ENCODE data around the gene PARK7.

Gene PARK7

GRCh38 chr1:8025671-8026144 is 64.2 kb downstream of the PARK7 start:
- TF ChIP-seq, protein P1, sequence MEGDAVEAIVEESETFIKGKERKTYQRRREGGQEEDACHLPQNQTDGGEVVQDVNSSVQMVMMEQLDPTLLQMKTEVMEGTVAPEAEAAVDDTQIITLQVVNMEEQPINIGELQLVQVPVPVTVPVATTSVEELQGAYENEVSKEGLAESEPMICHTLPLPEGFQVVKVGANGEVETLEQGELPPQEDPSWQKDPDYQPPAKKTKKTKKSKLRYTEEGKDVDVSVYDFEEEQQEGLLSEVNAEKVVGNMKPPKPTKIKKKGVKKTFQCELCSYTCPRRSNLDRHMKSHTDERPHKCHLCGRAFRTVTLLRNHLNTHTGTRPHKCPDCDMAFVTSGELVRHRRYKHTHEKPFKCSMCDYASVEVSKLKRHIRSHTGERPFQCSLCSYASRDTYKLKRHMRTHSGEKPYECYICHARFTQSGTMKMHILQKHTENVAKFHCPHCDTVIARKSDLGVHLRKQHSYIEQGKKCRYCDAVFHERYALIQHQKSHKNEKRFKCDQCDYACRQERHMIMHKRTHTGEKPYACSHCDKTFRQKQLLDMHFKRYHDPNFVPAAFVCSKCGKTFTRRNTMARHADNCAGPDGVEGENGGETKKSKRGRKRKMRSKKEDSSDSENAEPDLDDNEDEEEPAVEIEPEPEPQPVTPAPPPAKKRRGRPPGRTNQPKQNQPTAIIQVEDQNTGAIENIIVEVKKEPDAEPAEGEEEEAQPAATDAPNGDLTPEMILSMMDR (IDR thresholded peaks at IDR 0.05; ENCODE audit: extremely low read depth, insufficient read depth, missing control alignments) = no peak
- in situ Hi-C loops (cut with MboI; ENCODE audit: low pct_unique_long_range_greater_than_20kb, low sequenced_read_pairs, unreplicated experiment) = no loop called here

DNA sequence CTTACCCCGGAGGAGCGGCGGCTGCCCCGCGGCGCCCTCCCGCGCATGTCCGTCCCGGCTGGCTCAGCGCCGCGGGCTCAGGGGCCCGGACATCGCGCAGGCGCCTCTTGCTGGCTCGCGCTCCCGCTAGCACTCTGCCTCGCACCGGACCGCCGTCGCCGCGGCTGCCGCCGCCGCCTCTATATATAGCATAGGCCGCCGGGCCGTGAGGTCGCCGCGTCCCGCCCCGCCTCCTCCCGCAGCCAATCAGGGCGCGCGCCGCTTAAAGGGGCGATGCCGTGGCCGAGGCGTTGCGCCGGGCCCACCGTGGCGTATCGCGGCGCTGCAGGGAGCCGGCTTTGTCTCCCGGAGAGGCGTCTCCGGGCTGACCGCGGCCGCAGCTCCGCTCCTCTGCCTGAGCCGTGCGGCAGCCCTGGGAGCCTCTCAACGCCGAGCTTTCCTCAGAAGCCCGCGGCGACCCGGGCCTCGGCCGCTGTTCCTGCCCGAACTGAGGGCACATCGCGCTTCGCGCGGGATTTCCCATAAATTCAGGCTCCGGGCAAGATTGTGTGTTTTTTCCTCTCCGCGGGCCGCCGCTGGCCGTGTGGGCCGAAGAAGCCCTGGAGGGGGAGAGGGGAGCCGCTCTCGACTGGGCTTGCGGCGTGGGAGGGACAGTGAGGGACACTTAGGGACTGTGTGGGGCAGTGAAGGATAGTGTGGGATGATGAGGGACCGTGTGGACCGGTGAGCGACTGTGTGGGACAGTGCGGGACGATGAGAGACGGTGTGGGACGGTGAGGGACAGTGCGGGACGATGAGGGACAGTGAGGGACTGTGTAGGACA is 64.9 kb downstream of the PARK7 start, which contains the start of gene ERRFI1:
ERRFI1 (minus strand) TSS at position 157 of the 823 bp plus-strand sequence. CDS start 10,690 bp downstream, outside the sequence.
- peak; percentile 95 for DNase-seq (ENCODE audit: low spot score)
- TF ChIP-seq, protein P1 (IDR thresholded peaks at IDR 0.05; ENCODE audit: extremely low read depth, insufficient read depth, missing control alignments) = no peak
- in situ Hi-C loops (cut with MboI; ENCODE audit: low pct_unique_long_range_greater_than_20kb, low sequenced_read_pairs, unreplicated experiment) = no loop called here

More at GRCh38 chr1:8025671-8026144, 64.2 kb downstream of the PARK7 start:
- peak; percentile 8 for DNase-seq (ENCODE audit: low spot score)

DNA sequence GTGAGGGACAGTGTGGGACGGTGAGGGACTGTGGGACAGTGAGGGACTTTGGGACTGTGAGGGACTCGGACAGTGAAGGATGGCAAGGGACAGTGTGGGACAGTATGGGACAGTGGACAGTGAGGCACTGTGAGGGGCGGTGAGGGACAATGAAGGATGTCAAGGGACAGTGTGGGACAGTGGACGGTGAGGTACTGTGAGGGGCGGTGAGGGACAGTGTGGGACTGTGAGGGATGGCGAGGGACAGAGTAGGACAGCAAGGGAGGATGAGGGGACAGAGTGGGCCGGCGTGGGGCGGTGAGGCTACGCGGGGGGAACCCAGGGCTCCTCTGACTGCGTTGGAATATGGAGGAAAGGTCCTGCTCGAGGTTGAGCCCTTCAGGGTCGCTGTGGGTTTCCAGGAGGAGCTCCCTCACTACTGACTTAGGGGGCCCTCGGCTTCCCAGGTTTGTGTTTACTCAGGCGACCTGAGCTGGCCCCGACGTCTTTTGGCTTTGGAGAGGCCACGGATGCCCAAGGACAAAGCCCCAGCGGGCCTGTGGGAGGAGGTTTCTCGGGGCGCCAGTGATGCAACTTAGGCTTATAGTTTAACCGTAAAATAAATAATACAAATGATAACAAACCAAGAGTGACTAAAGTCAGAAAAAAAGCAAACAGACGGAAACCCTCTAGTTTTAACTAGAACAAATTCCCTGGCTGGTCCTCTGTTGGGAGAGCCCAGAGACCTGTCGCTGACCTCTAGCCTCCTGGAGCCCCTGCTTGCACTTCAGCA is 65.7 kb downstream of the PARK7 start:
- TF ChIP-seq, protein P1 (IDR thresholded peaks at IDR 0.05; ENCODE audit: extremely low read depth, insufficient read depth, missing control alignments) = no peak
- in situ Hi-C loops (cut with MboI; ENCODE audit: low pct_unique_long_range_greater_than_20kb, low sequenced_read_pairs, unreplicated experiment) = no loop called here
- no peak for DNase-seq (ENCODE audit: low spot score)

DNA sequence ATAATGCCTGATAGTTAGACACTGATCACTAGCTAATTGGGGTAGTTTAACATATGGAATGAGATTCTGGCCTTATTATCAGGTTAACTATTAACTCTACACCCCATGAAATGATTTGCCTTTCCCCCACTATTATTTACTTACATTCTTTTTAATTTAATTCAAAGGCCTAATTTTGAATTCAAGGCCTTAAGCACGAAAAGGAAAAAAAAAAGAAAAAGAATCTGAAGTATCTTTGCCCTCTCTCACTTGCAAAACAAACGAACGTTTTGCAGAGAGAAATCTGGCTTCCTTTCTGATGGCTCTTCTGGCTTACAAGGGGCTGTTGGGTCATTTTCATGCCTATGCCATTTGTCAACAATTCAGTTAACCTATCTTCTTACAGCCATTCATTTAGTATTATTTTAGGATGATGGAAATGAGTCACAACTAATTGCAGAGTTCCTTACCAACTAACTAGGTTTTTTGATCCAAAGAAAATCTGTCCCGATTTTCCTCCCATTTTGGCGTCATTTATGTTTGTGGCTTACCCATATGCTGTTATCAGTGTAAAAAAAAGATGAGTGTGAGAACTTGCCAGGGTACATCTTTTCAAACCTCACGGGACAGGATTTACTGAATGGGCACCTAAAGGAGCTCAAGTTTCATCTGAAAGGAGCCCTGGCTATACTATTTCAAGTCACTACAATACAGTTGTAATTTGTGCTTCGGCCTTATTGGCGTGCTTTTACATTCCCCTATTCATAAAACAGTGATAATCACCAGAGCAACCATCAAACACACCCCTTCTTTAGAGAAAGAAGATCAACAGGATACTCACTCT is 66.4 kb downstream of the PARK7 start:
- in situ Hi-C loops (cut with MboI; ENCODE audit: low pct_unique_long_range_greater_than_20kb, low sequenced_read_pairs, unreplicated experiment) = no loop called here
- TF ChIP-seq, protein P1 (IDR thresholded peaks at IDR 0.05; ENCODE audit: extremely low read depth, insufficient read depth, missing control alignments) = no peak
- no peak for DNase-seq (ENCODE audit: low spot score)

- no peak for DNase-seq (ENCODE audit: low spot score)
- in situ Hi-C loops (cut with MboI; ENCODE audit: low pct_unique_long_range_greater_than_20kb, low sequenced_read_pairs, unreplicated experiment) = no loop called here
- TF ChIP-seq, protein P1 (IDR thresholded peaks at IDR 0.05; ENCODE audit: extremely low read depth, insufficient read depth, missing control alignments) = no peak
Measured at GRCh38 chr1:8028571-8028910, 67.0 kb downstream of the PARK7 start.

All from GM13977 (cell line).